ENCODE results near the gene DDT. TPM values are rescaled to one million over a fixed set of nuclear protein-coding genes. Genes with fewer than 3 reads are reported as not detected.
"Not testable (repeated sequence)": the region's sequence is repeated elsewhere in the genome, so short reads cannot be mapped to it uniquely, and the experiment has no call there.

Gene DDT
- total RNA-seq, 1 donor from 2014 or later, result 366 TPM

DNA sequence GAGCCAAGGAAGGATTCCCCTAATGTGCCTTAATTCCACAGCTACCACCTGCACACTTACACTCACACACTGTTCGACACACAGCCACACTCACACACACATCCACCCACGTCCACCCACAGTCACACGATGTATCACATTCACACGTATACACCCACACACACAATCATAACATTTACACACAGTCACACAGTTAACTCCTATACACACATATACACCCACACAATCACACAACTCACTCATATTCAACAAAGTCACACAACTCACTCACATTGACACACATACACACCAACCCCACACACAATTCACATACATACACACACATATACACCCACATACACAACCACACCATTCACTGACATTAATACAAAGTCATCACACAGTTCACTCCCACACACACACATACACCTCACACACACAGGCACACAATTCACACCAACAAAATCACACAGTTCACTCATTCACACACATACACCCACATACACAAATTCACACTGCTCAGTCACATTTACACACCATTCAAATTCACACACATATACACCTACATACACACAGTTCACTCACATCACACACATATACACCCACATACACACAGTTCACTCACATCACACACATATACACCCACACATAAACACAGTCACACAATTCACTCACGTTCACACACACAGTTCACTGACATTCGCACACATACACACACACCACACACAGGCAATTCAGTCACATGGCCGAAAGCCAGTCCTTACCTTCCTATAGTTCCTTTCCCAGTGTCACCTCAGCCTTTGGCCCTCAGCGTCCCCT is 19.8 kb downstream of the DDT start:
- DNase-seq (ENCODE audit: low spot score); ATAC-seq: not testable (repeated sequence)

DNA sequence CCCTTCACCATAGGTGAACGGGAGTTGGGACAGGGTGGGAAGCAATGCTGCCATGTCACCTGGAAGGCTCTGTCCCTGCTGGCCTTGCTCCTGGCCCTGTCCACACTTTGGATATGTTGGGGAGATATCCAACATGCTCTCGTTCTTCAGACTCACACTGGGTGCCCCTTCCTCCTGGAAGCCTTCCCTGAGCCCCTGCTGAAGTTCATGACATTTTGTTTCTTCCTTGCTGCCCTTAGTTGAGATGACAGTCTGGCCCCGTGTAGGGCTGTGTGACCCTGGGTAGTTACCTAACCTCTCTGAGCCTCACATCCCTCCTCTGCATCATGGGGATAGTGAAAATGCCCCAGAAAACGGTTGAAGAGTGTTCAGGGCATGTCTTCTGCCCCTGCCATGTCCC is 20.8 kb downstream of the DDT start:
- not testable (repeated sequence) for ATAC-seq

DNA sequence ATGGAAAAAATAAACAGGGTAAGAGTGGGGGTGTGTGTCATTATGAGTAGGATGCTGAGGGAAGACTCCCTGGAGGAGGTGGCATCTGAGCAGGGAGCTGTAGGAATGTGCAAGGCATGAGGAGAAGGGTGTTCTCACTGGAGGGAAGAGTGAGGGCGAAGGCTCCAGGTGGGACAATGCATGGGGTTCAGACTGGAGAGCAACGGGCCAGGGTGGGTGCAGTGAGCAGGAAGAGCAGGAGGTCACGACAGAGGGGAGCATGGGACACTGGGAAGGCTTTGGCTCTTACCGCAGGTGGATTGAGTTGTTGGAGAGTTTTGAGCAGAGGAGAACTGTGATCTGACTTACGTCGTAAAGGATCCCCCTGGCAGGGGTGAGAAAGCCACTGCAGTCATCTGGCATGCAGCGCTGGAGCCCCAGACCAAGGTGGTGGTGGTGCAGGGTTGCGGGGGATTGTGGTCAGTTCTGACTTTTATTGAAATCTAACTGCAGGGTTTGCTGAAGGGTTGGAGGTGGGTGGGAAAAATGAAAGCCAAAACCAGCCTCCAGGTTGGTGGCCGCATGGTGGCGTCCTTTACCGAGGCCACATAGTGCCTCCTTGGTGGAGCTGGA is 21.3 kb downstream of the DDT start:
- not testable (repeated sequence) for ATAC-seq; DNase-seq (ENCODE audit: low spot score)

More for the DNA sequence above, 20.8 kb downstream of the DDT start:
- not testable (repeated sequence) for DNase-seq (ENCODE audit: low spot score)

DNA sequence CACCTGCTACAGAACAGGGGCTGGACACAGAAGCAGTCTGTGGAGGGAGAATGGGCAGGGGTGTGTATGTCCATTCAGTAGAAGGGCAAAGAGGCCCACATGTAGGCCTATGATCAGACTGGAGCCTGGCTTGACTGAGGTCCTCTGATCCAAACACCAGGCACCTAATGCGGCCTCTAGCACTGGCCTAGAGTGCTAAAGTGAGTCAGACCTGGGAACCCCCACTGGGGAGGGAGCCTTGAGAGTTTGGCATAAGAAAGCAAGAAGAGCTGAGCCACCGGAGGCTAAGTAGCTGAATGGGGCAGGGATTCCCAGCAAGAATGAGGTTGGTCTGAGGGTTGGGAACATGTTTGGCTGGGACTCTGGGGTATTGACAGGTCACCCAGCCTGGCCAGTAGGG is 22.9 kb downstream of the DDT start:
- ATAC-seq; DNase-seq (ENCODE audit: low spot score): not testable (repeated sequence)

DNA sequence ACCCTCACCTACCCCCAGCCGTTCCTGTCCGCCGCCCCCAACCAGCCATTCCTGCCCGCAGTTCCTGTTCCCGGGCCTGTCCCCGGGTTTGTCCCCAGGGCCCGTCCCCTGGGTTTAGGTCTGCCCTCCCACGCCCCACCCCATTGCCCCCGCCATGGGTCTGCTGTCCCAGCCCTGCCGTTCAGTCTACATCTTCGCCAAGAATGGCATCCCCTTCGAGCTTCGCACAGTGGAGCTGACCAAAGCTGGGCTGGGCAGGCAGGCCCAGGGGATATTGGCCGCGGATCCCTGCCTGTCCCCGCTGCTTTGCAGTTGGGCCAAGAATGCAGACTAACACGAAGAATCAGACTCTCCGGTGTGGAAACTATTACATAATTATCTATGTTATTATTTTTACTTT is 24.5 kb downstream of the DDT start:
- not testable (repeated sequence) for ATAC-seq; DNase-seq (ENCODE audit: low spot score)

DNA sequence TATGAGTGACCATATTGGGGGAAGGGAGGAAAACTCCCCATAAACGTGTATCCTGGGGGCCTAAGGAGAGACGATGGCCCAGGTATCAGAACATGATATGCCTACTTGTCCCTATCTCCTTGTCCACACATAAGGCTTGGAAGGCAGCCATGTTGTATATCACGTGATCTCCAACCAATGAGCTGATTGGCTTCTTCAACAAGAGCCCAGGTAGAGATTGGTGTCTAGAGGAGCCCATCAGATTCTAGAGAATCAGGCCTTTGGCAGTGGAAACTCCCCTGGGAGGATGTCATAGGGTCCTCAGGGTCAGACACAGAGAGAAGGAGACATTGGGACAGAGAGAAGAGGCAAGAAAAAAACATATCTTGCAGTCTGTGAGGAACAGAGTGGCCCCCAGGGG is 26.9 kb downstream of the DDT start:
- DNase-seq (ENCODE audit: low spot score); ATAC-seq: not testable (repeated sequence)

DNA sequence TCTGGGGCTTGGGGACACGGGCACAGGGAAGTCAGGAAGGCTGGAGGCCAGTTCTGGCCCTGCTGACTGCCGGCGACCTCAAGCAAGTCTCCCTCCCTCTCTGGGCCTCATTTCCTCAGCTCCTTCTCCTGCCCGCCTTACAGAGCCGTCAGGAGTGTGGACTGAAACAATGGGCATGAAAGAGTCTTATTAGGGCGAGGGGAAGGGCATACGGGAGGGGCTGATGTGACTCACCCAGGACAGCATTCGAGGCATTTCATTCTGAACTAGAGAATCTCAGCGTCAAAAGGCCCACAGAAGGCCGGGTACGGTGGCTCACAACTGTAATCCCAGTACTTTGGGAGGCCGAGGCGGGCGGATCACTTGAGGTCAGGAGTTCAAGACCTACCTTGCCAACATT is 34.1 kb downstream of the DDT start:
- ATAC-seq; DNase-seq (ENCODE audit: low spot score): not testable (repeated sequence)

DNA sequence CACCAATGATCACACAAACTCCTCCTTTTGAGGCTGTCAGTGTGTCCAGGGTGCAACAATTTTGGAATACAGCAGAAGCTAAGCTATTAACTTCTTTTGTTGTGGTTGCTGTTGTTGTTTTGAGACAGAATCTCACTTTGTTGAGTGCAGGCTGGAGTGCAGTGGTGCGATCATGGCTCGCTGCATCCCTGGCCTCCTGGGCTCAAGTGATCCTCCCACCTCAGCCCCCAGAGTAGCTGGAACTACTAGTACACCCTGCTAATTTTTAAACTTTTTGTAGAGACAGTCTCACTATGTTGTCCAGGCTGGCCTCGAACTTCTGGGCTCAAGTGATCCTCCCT is 35.3 kb downstream of the DDT start:
- ATAC-seq (no peak), DNase-seq (ENCODE audit: low spot score) (no peak)

DNA sequence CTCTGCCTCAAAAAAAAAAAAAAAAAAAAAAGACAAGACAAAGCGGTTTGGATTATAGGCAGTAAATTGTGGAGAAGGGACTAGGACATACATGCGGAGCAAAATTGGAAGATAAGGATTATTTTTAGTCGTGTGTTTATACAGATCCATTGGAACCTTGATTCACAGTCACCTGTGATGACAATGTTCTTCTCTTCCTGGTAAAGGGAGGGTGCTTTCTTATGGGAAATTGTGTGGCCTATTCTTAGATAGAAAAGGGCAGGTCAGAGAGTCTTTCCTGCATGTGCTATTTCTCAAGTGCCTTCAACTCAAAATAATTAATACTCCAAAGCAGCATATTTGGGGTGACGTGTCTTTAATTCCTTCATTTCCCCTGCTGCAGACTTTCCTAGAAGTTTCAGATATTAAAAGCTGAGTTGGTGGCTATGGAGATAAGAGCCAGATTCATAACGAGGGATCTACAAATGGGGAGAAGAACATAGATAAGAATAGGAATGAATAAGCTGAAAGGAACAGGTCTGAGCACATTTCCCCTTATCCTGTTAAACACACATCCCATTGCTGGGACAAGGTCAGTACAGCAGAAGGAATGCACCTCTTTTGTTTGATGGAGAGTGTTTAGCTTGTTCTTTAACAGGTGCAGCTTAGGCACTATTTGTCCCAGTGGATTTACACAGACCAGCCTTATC is 35.8 kb downstream of the DDT start:
- DNase-seq (ENCODE audit: low spot score) (no peak), ATAC-seq (peak; percentile 22)

DNA sequence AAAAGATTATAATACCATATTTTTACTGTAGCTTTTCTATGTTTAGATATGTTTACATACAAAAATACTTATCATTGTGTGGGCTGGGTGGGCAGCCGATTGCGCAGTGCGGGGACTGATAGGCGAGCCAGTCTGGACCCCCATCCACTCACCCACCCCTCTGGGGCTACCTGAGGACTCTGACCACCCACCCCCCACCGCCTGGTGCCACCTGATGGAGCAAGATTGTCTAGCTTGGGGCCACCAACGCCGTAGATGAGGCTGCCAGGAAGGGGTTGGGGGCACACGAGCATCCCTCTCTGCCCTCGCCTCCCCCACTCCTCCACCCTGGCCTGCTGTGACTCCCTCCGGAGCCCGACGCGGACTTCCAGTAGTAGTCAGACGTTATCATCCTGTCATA is 47.7 kb downstream of the DDT start:
- ATAC-seq (no peak), DNase-seq (ENCODE audit: low spot score) (peak; percentile 43)

DNA sequence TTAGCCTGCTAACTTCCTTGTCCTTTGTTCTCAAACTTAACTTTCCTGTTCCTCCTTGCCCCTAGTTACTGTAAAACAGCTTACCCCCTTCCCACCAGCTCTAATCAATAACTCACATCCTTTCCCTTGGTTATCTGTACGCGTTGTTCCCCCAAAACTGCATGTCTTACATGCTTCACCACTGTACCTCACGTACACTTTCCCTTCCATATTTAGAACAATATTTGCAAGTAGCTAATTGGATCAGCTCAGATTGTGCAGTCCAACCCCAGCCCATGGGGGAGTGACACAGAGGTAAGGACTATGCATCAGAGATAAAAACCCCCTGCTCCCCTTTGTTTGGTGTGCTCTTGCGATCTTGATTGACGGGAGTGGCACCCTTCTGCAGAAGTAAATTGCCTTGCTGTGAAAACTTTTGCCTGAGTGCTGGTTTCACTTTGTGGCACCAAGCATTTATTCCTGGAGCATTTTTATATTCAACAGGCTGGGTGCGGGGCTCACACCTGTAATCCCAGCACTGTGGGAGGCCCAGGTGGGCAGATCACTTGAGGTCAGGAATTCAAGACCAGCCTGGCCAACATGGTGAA is 49.1 kb downstream of the DDT start:
- no peak for DNase-seq (ENCODE audit: low spot score)
- ATAC-seq, result no peak

DNA sequence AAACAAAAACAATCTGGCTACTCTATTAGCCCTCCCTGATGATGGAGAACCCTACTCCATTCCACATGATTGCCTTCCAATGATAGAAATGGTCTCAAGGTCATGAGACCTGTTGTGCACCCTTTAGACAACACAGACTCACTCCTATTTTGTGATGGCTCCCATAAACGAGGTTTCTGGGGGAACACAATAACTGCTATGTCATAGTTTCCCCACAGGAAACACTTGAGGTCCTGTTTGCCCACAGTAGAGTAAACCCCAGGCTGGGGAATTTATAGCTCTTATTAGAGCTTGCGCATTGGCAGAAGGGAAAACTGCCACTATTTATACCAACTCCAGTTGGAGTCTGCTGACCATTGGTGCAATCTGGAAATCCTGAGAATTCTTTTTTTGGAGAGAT is 51.3 kb downstream of the DDT start:
- ATAC-seq (no peak), DNase-seq (ENCODE audit: low spot score) (no peak)

DNA sequence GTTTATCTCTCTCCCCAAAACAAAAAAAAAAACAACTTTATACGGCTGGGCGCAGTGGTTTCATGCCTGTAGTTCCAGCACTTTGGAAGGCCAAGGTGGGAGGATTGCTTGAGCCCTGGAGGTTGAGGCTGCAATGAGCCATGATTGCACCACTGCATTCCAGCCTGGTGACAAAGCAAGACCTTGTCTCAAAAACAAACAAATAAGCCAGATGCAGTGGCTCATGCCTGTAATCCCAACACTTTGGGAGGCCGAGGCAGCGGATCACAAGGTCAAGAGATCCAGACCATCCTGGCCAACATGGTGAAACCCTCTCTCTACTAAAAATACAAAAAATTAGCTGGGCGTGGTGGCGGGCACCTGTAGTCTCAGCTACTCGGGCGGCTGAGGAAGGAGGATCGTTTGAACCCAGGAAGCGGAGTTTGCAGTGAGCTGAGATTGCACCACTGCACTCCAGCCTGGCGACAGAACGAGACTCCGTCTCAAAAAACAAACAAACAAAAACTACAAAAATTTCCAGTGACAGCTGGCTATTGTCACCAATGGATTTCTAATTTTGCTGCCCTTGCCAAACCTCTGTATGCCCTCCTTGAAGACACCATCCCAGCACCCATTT is 52.5 kb downstream of the DDT start:
- DNase-seq (ENCODE audit: low spot score); ATAC-seq: not testable (repeated sequence)

Other genes starting within 250 kb of the DDT start
- gene ZNF70, start 223.3 kb downstream of the DDT start, total RNA-seq, result 0.96 TPM
- 0.40 TPM for gene VPREB3, start 220.0 kb downstream of the DDT start, total RNA-seq
- gene C22orf15, start 211.5 kb downstream of the DDT start, total RNA-seq, result not detected
- 320 TPM for gene CHCHD10, start 206.5 kb downstream of the DDT start, total RNA-seq
- 0.38 TPM for gene MMP11, start 201.6 kb downstream of the DDT start, total RNA-seq
- 25.7 TPM for gene SMARCB1, start 187.5 kb downstream of the DDT start, total RNA-seq
- gene DERL3, start 135.4 kb downstream of the DDT start, total RNA-seq, result 4.7 TPM
- 6.8 TPM for gene SLC2A11, start 116.6 kb downstream of the DDT start, total RNA-seq
- gene MIF, start 80.1 kb downstream of the DDT start, total RNA-seq, result 81.5 TPM
- gene GSTT2B, start 13.2 kb downstream of the DDT start, total RNA-seq, result 2.9 TPM
- gene DDTL, start 7.6 kb downstream of the DDT start, total RNA-seq, result not detected
- gene GSTT2, start 5.7 kb upstream of the DDT start, total RNA-seq, result not detected
- not detected for gene GSTT4, start 31.0 kb upstream of the DDT start, total RNA-seq
- 22.4 TPM for gene CABIN1, start 36.9 kb upstream of the DDT start, total RNA-seq
- 1.4 TPM for gene SUSD2, start 207.0 kb upstream of the DDT start, total RNA-seq